H1 (cell line): ENCODE measurements around the gene CHRNA3. TPM values are rescaled to one million over a fixed set of nuclear protein-coding genes. Genes with fewer than 3 reads are reported as not detected.

Experiments used
- ATF2 ChIP-seq: IDR thresholded peaks from 2 replicates; pipeline ENCODE4 v1.6.1; 2012; ENCODE audit warnings: low read length, inconsistent platforms
- KDM1A ChIP-seq: fragments of 200-600, 300-600 bp; sonication (generic); IDR thresholded peaks from 2 replicates; pipeline ENCODE4 v1.7.1; 2016; ENCODE audit warnings: mild to moderate bottlenecking, low read length, borderline replicate concordance
- RAD21 ChIP-seq, 2 experiments: IDR thresholded peaks in 1 of 2; conservative IDR thresholded peaks in 1 of 2; 2 replicates each; pipeline ENCODE4 v1.6.1; 2011; ENCODE audit warnings: low read depth in 2 of 2, low read length in 2 of 2, improper control_type of control experiment in 1 of 2, inconsistent platforms in 1 of 2, mild to moderate bottlenecking in 1 of 2, moderate library complexity in 1 of 2
- SIX5 ChIP-seq: IDR thresholded peaks from 2 replicates; pipeline ENCODE4 v1.6.1; 2011; ENCODE audit warnings: mild to moderate bottlenecking, low read depth, low read length
- SP4 ChIP-seq: IDR thresholded peaks from 2 replicates; pipeline ENCODE4 v1.6.1; 2012; ENCODE audit warnings: low read length, inconsistent platforms
- USF2 ChIP-seq: IDR thresholded peaks from 2 replicates; pipeline ENCODE4 v1.6.1; 2011; ENCODE audit warnings: low read length, improper control_type of control experiment
- polyA plus RNA-seq, 7 experiments: library from polyadenylated mRNA; depleted of rRNA in 3 of 7; stranded (reverse) in 5 of 7; unstranded in 2 of 7; fragments of >200 nt in 5 of 7; fragments of 200-250 nt in 2 of 7; gene quantifications; 1 replicate in 5 of 7; 2 replicates in 1 of 7; 4 replicates in 1 of 7; pipeline versions ENCODE4 v1.2.1 to v1.2.3, GENCODE V29; 2011 to 2013; ENCODE audit warnings: missing spikeins in 2 of 7, mixed read lengths in 2 of 7
- total RNA-seq: library from RNA; stranded (reverse); fragmentation: NEBNext Ultra II Directional; extraction: Animal tissue kit (Norgen Biotek cat#: 25700); gene quantifications from 2 replicates; pipeline ENCODE4 v1.2.1, GENCODE V29; 2021

CHRNA3 gene
- total and polyA plus RNA-seq, 2 of the 8 experiments (the other 6 are each of a cell fraction or from before 2014, with no cell fraction given): 2.1 to 4.7 TPM

- TF ChIP-seq ATF2: no peak
- no peak for TF ChIP-seq SP4
- TF ChIP-seq KDM1A: no peak
- TF ChIP-seq RAD21 (IDR thresholded peaks at IDR 0.05 in 1 of 2, conservative IDR thresholded peaks at IDR 0.05 in 1 of 2; ENCODE audit: low read depth in 2 of 2, low read length in 2 of 2): no peak
- no peak for TF ChIP-seq SIX5
- TF ChIP-seq USF2: no peak
Measured at GRCh38 chr15:78663703-78664102, 42.9 kb upstream of the CHRNA3 start (continued).
